Measurements from ENCODE around the gene WFS1. TPM values are rescaled to one million over a fixed set of nuclear protein-coding genes. Genes with fewer than 3 reads are reported as not detected.

WFS1 gene
- total RNA-seq, 4 donors from 2014 or later, result 31.5 to 124 (median 34.8) TPM

GRCh38 chr4:6350646-6351045 lies 81.0 kb downstream of the WFS1 start:
- no peaks in the 10 kb centered on the region for H3K9me3 ChIP-seq
- 77% methylated on average over 7 of the region's 8 CpGs for WGBS

GRCh38 chr4:6351246-6352000 lies 81.8 kb downstream of the WFS1 start:
- H3K4me1 ChIP-seq, result no peaks in the 10 kb centered on the region
- WGBS, result 93% methylated on average over 15 of the region's 22 CpGs
- no peak overlapping the region for H3K4me3 ChIP-seq
- DNase-seq (ENCODE audit: low spot score in 2 of 2), result no peak
- no peaks in the 10 kb centered on the region for H3K36me3 ChIP-seq
- TF ChIP-seq, protein P1, sequence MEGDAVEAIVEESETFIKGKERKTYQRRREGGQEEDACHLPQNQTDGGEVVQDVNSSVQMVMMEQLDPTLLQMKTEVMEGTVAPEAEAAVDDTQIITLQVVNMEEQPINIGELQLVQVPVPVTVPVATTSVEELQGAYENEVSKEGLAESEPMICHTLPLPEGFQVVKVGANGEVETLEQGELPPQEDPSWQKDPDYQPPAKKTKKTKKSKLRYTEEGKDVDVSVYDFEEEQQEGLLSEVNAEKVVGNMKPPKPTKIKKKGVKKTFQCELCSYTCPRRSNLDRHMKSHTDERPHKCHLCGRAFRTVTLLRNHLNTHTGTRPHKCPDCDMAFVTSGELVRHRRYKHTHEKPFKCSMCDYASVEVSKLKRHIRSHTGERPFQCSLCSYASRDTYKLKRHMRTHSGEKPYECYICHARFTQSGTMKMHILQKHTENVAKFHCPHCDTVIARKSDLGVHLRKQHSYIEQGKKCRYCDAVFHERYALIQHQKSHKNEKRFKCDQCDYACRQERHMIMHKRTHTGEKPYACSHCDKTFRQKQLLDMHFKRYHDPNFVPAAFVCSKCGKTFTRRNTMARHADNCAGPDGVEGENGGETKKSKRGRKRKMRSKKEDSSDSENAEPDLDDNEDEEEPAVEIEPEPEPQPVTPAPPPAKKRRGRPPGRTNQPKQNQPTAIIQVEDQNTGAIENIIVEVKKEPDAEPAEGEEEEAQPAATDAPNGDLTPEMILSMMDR (IDR thresholded peaks at IDR 0.05), result no peak
- no peak for TF ChIP-seq POLR2AphosphoS5 (IDR thresholded peaks at IDR 0.05)
- TF ChIP-seq EP300 (IDR thresholded peaks at IDR 0.05), result no peak
- no peak for TF ChIP-seq POLR2A (IDR thresholded peaks at IDR 0.05)
- H3K9me3 ChIP-seq, result no peaks in the 10 kb centered on the region
- H3K27ac ChIP-seq, result no peak overlapping the region
- peaks cover 25% of the 10 kb centered on the region for H3K27me3 ChIP-seq

More at GRCh38 chr4:6350646-6351045, 81.0 kb downstream of the WFS1 start:
- no peak overlapping the region for H3K27ac ChIP-seq
- peaks cover 22% of the 10 kb centered on the region for H3K27me3 ChIP-seq
- H3K4me3 ChIP-seq, result no peak overlapping the region
- DNase-seq (ENCODE audit: low spot score in 2 of 2), result no peak
- TF ChIP-seq POLR2AphosphoS5 (IDR thresholded peaks at IDR 0.05), result no peak
- no peak for TF ChIP-seq POLR2A (IDR thresholded peaks at IDR 0.05)
- no peak for TF ChIP-seq EP300 (IDR thresholded peaks at IDR 0.05)
- TF ChIP-seq, protein P1 (IDR thresholded peaks at IDR 0.05), result no peak
- H3K36me3 ChIP-seq, result no peaks in the 10 kb centered on the region
- no peaks in the 10 kb centered on the region for H3K4me1 ChIP-seq

- Histone ChIP-seq H3K27me3 (peaks cover 26% of the 10 kb centered on the region), H3K27ac (no peak overlapping the region), H3K4me1 (no peaks in the 10 kb centered on the region), H3K4me3 (no peak overlapping the region), H3K36me3 (no peaks in the 10 kb centered on the region), H3K9me3 (no peaks in the 10 kb centered on the region)
- DNase-seq (ENCODE audit: low spot score in 2 of 2), result no peak
- TF ChIP-seq EP300 (IDR thresholded peaks at IDR 0.05), result no peak
- TF ChIP-seq POLR2A (IDR thresholded peaks at IDR 0.05), result no peak
- TF ChIP-seq, protein P1 (IDR thresholded peaks at IDR 0.05), result no peak
- TF ChIP-seq POLR2AphosphoS5 (IDR thresholded peaks at IDR 0.05), result no peak
- 81% methylated on average over 8 of the region's 13 CpGs for WGBS
Measured at GRCh38 chr4:6352031-6352692, 82.5 kb downstream of the WFS1 start.

Other genes with a start within 250 kb of the WFS1 start
- gene JAKMIP1, start 69.3 kb upstream of the WFS1 start, total RNA-seq, result under 1 TPM in 1 of 4 donors, not detected in 3; 0.24 TPM
- 10 to 100 TPM; 42.5 to 81.5 (median 61.0) TPM for gene PPP2R2C, start 202.8 kb downstream of the WFS1 start, total RNA-seq

Data from suprapubic skin (tissue), 4 donors.